Activated CD8-positive, alpha-beta memory T cell treated with anti-CD3 and anti-CD28 coated beads for 1 hour (primary cell): ENCODE results near the gene RBPMS2.

Experiments used
- DNase-seq, 2 donors: peaks; one replicate each; pipeline ENCODE4 v3.0.0-alpha.2; 2020; ENCODE audit warnings: low read depth in 1 of 2; ENCODE audit errors: extremely low read depth in 1 of 2

RBPMS2 gene

DNA sequence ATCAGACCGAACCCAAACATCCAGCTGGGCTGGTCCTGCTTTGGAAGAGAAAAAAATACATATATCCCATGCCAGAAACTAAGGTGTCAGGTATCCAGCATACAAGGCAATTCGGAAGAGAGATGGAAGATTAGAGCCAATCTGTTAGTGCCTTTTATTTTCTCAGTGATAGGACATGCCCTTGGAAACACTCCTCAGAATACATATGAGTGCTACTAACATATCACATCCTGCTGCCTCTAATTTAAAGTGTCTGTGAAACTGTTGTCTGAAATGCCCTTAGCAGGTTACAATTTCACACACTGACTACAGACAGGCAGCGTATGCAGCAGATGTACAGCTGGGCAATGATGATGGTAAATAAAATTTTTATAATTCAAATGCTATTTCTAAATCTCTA, 78.9 kb downstream of the RBPMS2 start:
- no peak for DNase-seq

DNA sequence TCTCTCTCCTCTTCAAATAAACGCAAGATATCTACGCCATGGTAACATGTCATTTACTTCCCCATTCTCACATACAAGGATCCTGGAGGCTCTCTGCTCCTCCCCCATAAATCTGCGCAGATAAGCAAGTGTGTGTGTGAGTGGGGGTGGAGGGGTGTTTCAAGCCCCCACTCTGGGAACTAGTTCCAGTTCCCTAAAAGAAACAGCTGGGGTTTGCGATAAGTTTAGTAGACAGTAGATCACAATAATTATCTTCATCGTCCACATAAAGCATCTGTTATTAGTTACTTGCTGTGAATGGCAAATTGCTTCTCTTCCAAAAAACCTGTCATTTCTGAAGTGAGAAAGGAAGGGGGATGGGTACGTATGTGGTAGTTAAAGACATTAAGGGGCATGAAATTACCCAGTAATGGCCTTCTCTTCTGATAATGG, 79.8 kb downstream of the RBPMS2 start:
- DNase-seq: no peak

DNA sequence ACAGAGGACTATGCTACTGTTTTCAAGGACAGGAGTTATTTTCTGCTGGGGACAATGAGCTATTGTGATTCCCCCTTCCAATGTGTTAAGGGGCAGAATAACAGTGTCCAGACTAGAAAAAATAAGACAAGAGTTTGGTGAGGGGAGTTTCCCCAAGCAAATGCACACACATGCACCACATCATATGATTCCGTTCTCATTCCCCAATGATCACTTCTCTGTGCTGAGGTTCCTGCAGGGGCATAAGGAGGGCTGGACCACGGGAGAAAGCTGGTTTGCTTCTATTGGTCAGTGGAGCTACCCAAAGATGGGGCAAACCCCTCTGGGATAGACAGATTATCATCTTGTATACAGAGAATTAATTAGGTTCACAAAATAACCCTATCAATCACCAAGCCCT, 80.6 kb downstream of the RBPMS2 start:
- no peak for DNase-seq

DNA sequence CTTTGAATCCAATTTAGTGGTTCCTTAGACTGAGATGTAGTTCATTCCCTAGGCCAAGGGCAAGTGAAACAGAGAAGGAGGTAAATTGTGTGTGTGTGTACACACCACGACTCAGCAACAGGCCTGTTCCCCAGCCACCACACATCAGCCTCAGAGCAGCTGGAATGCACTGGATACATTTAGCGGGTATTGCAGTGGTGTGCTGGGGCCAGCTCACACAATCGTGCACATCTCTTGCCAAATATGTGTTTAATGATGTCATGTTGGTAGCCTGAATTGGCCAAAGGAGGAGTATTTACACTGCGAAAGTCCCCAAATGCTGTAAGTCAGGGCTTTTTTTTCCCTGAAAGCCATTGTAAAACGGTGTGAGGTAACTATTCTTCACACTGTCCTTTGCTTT, 82.3 kb downstream of the RBPMS2 start:
- no peak for DNase-seq

DNA sequence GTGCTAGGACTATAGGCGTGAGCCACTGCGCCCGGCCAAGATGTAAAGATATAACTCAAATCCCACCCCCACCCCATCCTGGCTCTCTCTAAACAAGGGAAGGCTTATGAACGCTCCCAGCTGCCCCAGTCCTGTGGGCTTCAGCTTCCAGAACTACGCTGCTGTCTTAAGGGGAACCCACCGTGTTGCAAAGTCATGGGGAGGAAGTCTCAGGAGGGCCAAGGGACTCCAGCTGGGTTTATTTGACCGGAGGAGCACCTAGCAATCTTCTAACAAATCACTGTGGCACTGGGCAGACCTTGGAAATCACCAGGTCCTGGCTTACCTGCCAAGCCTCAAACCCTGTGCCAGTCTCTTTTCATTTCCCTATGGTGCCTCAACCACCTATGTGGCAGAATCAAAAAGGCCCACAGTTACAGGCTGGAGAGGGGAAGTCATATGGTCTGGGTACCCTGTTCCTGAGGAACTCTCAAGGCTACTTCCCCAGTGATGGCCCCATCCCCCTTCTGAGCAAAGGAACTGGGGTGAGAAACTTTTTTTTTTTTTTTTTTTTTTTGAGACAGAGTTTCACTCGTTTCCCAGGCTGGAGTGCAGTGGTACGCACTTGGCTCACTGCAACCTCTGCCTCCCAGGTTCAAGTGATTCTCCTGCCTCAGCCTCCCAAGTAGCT, 83.4 kb downstream of the RBPMS2 start:
- DNase-seq: no peak

DNA sequence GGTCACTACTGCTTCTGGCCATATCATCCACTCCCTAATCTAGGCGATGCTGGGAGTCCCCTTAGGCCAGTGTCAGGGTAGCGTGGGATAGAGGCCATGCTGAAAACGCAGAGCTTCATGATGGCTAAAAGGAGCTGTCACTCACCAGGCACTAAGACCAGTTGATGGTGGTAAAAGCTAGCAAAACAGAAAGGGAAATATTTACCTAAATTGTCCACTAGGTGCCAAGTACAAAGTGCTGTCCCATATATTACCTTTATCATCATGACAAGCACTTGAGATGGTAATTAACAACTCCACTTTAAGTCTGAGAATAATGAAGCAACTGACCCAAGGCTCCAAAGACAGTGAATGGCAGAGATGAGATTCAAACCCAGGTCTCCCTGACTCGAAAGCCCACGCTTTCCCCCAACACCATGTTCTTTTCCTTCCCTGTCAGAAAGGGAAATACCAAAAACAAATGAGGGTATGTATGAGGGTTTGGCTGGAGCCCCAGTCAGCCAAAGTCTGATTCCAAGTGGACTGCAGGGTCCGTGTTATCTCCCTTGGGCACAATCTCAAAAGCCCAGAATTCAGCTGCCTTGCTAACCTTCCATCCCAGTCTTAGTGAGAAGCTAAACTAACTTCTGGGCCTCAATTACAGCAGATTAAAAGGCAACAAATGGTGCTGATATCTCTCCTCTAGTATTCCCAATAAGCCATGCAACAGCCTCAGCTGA, 84.7 kb downstream of the RBPMS2 start:
- DNase-seq: no peak

DNA sequence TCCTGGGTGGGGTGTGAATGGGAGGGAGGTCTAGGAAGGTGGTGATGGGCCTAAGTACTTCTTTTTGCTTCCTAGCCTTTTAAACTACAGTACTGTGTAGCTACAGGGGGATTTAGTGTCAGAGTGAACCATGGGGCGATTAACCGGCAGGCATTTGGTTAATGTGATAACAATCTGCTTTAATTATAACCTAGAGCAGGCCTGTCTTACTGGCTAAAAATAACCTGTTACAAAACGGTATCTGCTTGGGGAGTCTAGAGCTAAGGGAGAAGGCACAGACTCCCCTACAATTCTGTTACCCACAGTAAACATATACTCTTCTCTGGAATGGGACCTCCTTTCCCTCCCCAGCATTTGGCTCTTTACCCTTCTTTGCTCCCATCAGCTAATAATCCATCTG, 85.4 kb downstream of the RBPMS2 start:
- DNase-seq: no peak
